SK-N-MC (cell line): ENCODE results near the gene PAK6.
A peak's percentile ranks its signal among the peaks of the same experiment; 100 is the strongest.

Source experiments
- DNase-seq: peaks from one replicate; pipeline ENCODE4 v3.0.0-alpha.2; 2011; ENCODE audit warnings: low read depth, low spot score
- H3K27ac ChIP-seq: fragments of 200-600 bp; sonication (generic); 2 replicates; pipeline ENCODE4 v1.5.1; 2016; ENCODE audit warnings: mixed run types
- H3K36me3 ChIP-seq: fragments of 200-600 bp; sonication (generic); 2 replicates; pipeline ENCODE4 v1.6.1; 2017; ENCODE audit warnings: antibody characterized with exemption, low read length, mixed read lengths; ENCODE audit not compliant: insufficient read depth
- H3K4me3 ChIP-seq: fragments of 200-600 bp; sonication (generic); 2 replicates; pipeline ENCODE4 v1.5.1; 2016
- H3K9ac ChIP-seq: fragments of 200-600 bp; sonication (generic); 2 replicates; pipeline ENCODE4 v1.8.0; 2017; ENCODE audit warnings: mixed run types, mixed read lengths; ENCODE audit not compliant: insufficient read length
- H3K9me3 ChIP-seq: fragments of 200-600 bp; sonication (generic); 2 replicates; pipeline ENCODE4 v1.6.1; 2017; ENCODE audit warnings: low read depth, mild to moderate bottlenecking, antibody characterized with exemption, low read length, moderate library complexity, mixed read lengths
- EZH2 ChIP-seq: fragments of 200-600 bp; sonication (generic); IDR thresholded peaks from one replicate; pipeline ENCODE4 v1.6.1; 2017; ENCODE audit warnings: antibody characterized with exemption
- FOXP2 ChIP-seq: optimal IDR thresholded peaks from 2 replicates; pipeline ENCODE3; 2011; ENCODE audit warnings: mild to moderate bottlenecking, moderate library complexity; ENCODE audit not compliant: insufficient read depth; ENCODE audit errors: extremely low read length, control extremely low read depth
- POLR2AphosphoS5 ChIP-seq: IDR thresholded peaks from 2 replicates; pipeline ENCODE4 v1.6.1; 2012; ENCODE audit warnings: mild to moderate bottlenecking, low read depth, low read length, borderline replicate concordance

Gene PAK6

DNA sequence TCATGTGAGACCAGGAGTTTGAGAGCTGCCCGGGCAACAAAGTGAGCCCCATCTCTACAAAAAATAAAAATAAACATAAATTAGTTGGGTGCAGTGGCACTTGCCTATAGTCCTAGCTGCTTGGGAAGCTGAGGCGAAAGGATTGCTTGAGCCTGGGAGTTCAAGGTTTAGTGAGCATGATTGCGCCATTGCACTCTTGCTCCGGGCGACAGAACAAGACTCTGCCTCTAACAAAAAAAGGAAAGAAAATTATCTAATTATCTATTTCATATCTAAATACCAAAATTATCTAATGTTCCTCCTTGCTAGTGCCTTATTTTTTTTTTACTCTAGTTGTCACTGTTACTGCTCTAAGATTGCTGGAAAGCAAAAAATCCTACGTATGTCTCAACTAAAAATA lies 16.7 kb upstream of the PAK6 start:
- Histone ChIP-seq H3K36me3 (peaks cover 93% of the 10 kb centered on the region), H3K9me3 (no peaks in the 10 kb centered on the region), H3K9ac (no peak overlapping the region), H3K27ac (no peak overlapping the region), H3K4me3 (no peak overlapping the region)
- DNase-seq: no peak
- no peak for TF ChIP-seq FOXP2
- no peak for TF ChIP-seq POLR2AphosphoS5
- no peak for TF ChIP-seq EZH2

DNA sequence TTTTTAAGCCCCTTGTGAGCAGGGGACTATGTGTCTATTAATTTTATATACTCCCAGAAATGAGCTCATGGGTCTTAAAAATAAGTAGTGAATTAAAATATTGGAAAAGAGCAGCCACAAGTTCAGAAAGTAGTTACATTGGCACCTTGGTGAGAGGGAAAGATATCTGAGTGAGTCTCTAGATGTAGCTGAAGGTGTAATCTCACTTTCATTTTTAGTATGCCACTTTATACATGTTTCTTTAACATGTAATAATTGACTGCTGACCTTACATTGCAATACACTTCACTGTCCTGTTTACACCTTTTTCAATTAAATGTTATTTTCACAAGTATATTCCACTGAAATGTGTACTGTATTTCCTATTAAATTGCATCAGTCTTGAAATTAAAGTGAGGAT lies 12.1 kb upstream of the PAK6 start:
- H3K4me3 ChIP-seq: no peak overlapping the region
- H3K9ac ChIP-seq: no peak overlapping the region
- H3K27ac ChIP-seq: no peak overlapping the region; the same call in 1 of the 2 replicates
- H3K36me3 ChIP-seq: peaks cover 84% of the 10 kb centered on the region
- TF ChIP-seq FOXP2 (no peak), EZH2 (no peak), POLR2AphosphoS5 (no peak)
- DNase-seq: no peak
- no peaks in the 10 kb centered on the region for H3K9me3 ChIP-seq

DNA sequence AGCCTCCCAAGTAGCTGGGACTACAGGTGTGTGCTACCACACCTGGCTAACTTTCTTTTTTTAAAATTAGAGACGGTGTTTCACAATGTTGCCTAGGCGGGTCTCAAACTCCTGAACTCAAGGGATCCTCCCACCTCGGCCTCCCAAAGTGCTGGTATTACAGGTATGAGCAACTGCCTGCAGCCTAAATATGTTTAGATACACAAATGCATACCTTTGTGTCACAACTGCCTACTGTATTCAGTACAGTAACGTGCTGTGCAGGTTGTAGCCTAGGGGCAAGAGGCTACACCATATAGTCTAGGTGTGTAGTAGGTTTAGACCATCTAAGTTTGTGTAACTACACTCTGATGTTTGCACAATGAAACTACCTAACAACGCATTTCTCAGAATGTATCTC lies 9.5 kb upstream of the PAK6 start:
- Histone ChIP-seq H3K27ac (no peak overlapping the region), H3K4me3 (no peak overlapping the region), H3K36me3 (peaks cover 67% of the 10 kb centered on the region), H3K9me3 (no peaks in the 10 kb centered on the region), H3K9ac (no peak overlapping the region)
- TF ChIP-seq POLR2AphosphoS5 (no peak), EZH2 (no peak), FOXP2 (no peak)
- DNase-seq: no peak

DNA sequence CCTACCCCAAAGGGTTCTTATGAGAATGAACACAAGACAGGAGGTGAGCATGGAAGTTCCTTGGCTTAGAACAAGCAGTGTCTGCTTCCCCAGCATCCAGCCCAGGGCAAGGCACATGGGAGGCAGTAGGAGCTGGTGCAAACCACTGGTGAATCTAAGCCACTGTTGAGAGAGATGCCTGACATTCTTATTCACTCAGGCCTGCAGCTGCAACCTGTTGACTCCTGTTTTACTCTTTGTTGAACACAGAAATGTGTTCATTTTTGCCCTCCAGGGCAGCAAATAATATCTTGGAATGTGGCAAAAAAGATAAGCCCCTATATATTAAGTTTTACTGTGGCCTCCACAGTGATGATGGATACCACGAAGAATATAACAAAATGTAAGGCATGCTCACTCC lies 8.9 kb upstream of the PAK6 start:
- TF ChIP-seq POLR2AphosphoS5 (no peak), FOXP2 (no peak), EZH2 (no peak)
- Histone ChIP-seq H3K27ac (no peak overlapping the region), H3K9me3 (no peaks in the 10 kb centered on the region), H3K9ac (no peak overlapping the region), H3K36me3 (peaks cover 61% of the 10 kb centered on the region), H3K4me3 (no peak overlapping the region)
- no peak for DNase-seq

- no peak overlapping the region for H3K27ac ChIP-seq
- TF ChIP-seq FOXP2 (no peak), EZH2 (no peak), POLR2AphosphoS5 (no peak)
- H3K9me3 ChIP-seq: no peaks in the 10 kb centered on the region
- peaks cover 40% of the 10 kb centered on the region for H3K36me3 ChIP-seq
- DNase-seq: no peak
- H3K9ac ChIP-seq: no peak overlapping the region
- H3K4me3 ChIP-seq: no peak overlapping the region
Measured at GRCh38 chr15:40232625-40233070, 6.2 kb upstream of the PAK6 start.

- DNase-seq: no peak
- no peak for TF ChIP-seq FOXP2
- no peak; the same call in 1 of the 2 replicates for TF ChIP-seq POLR2AphosphoS5
- no peak for TF ChIP-seq EZH2
- no peak overlapping the region for H3K9ac ChIP-seq
- no peaks in the 10 kb centered on the region for H3K9me3 ChIP-seq
- H3K27ac ChIP-seq: 0 out of 2 replicates have a peak overlapping the region, but pooled peaks have one; percentile 5
- H3K36me3 ChIP-seq: peaks cover 27% of the 10 kb centered on the region
- no peak overlapping the region for H3K4me3 ChIP-seq
Measured at GRCh38 chr15:40233727-40234577, 4.9 kb upstream of the PAK6 start.

GRCh38 chr15:40234783-40235182 lies 4.1 kb upstream of the PAK6 start:
- no peak overlapping the region for H3K4me3 ChIP-seq
- no peaks in the 10 kb centered on the region for H3K9me3 ChIP-seq
- H3K36me3 ChIP-seq: peaks cover 18% of the 10 kb centered on the region
- no peak overlapping the region for H3K9ac ChIP-seq
- TF ChIP-seq EZH2: no peak
- no peak for TF ChIP-seq POLR2AphosphoS5
- TF ChIP-seq FOXP2: no peak
- no peak for DNase-seq
- peak overlapping the region; percentile 5; the same call in 1 of the 2 replicates for H3K27ac ChIP-seq

GRCh38 chr15:40235201-40235885 lies 3.5 kb upstream of the PAK6 start:
- DNase-seq: no peak
- Histone ChIP-seq H3K4me3 (no peak overlapping the region), H3K36me3 (peaks cover 15% of the 10 kb centered on the region; the same call in 1 of the 2 replicates), H3K9ac (no peak overlapping the region), H3K9me3 (no peaks in the 10 kb centered on the region), H3K27ac (no peak overlapping the region; the same call in 1 of the 2 replicates)
- TF ChIP-seq EZH2 (no peak), POLR2AphosphoS5 (no peak), FOXP2 (no peak)
